DMS53 (cell line): Measurements from ENCODE around the gene C19orf85.
A peak's percentile ranks its signal among the peaks of the same experiment; 100 is the strongest.

Experiments used
- DNase-seq: peaks from one replicate; lab custom pipeline; 2025; lab: John Stamatoyannopoulos, UW

Gene C19orf85

GRCh38 chr19:55489711-55490477 is 25.3 kb upstream of the C19orf85 start:
- no peak for DNase-seq

GRCh38 chr19:55488986-55489710 is 24.6 kb upstream of the C19orf85 start:
- no peak for DNase-seq

- peak; percentile 50 for DNase-seq
These were observed 23.6 kb upstream of the C19orf85 start, which contains the start of gene SSC5D for GRCh38 chr19:55487924-55488687. TSS of gene SSC5D (plus strand) at chr19:55488436. CDS start at chr19:55488590, 154 bp downstream.

GRCh38 chr19:55486971-55487923 is 22.7 kb upstream of the C19orf85 start:
- peak; percentile 74 for DNase-seq

- peak; percentile 70 for DNase-seq
These were observed 21.8 kb upstream of the C19orf85 start for GRCh38 chr19:55486043-55486970.

- peak; percentile 44 for DNase-seq
These were observed 21.0 kb upstream of the C19orf85 start for GRCh38 chr19:55485439-55486011.

GRCh38 chr19:55484593-55485438 is 20.3 kb upstream of the C19orf85 start, which contains the start of gene NAT14:
TSS of gene NAT14 (plus strand) at chr19:55485188. CDS start at chr19:55485709, 521 bp downstream.
- DNase-seq = peak; percentile 87

GRCh38 chr19:55483706-55484592 is 19.4 kb upstream of the C19orf85 start:
- no peak for DNase-seq

- DNase-seq = no peak
These were observed 18.6 kb upstream of the C19orf85 start for GRCh38 chr19:55482967-55483705.

GRCh38 chr19:55482156-55482961 is 17.8 kb upstream of the C19orf85 start:
- DNase-seq = no peak

GRCh38 chr19:55481794-55482155 is 17.2 kb upstream of the C19orf85 start:
- DNase-seq = no peak

GRCh38 chr19:55481148-55481793 is 16.7 kb upstream of the C19orf85 start:
- no peak for DNase-seq

GRCh38 chr19:55479451-55480230 is 15.1 kb upstream of the C19orf85 start:
- DNase-seq = no peak

- no peak for DNase-seq
These were observed 14.5 kb upstream of the C19orf85 start for GRCh38 chr19:55479045-55479444.

- DNase-seq = no peak
These were observed 13.8 kb upstream of the C19orf85 start for GRCh38 chr19:55478364-55478763.
